Liver (tissue), 9 donors: ENCODE data around the gene LHFPL3. TPM values are rescaled to one million over a fixed set of nuclear protein-coding genes. Genes with fewer than 3 reads are reported as not detected.

Experiments used
- DNase-seq: peaks from one replicate; pipeline ENCODE4 v3.0.0-alpha.2; 2017; ENCODE audit warnings: low spot score
- H3K27ac ChIP-seq, 2 donors: one replicate each; pipeline ENCODE4 v1.7.0; 2013; ENCODE audit warnings: inconsistent platforms in 2 of 2, low read length in 2 of 2, control low read depth in 1 of 2, low read depth in 1 of 2, mild to moderate bottlenecking in 1 of 2
- H3K27me3 ChIP-seq, 4 donors: one replicate each; pipeline versions ENCODE4 v1.6.1 to v1.7.0; 2013; ENCODE audit warnings: low read length in 3 of 4, inconsistent platforms in 1 of 4, mild to moderate bottlenecking in 1 of 4, moderate library complexity in 1 of 4; ENCODE audit not compliant: control insufficient read depth in 4 of 4, insufficient read depth in 4 of 4
- H3K36me3 ChIP-seq, 4 donors: one replicate each; pipeline versions ENCODE4 v1.6.1 to v1.7.0; 2013; ENCODE audit warnings: low read length in 3 of 4, mild to moderate bottlenecking in 3 of 4, low read depth in 1 of 4, moderate library complexity in 1 of 4; ENCODE audit not compliant: control insufficient read depth in 4 of 4, insufficient read depth in 3 of 4
- H3K4me1 ChIP-seq, 4 donors: one replicate each; pipeline versions ENCODE4 v1.6.1 to v1.7.0; 2013; ENCODE audit warnings: low read length in 3 of 4, mild to moderate bottlenecking in 3 of 4, moderate library complexity in 1 of 4; ENCODE audit not compliant: control insufficient read depth in 4 of 4, insufficient read depth in 4 of 4
- H3K4me3 ChIP-seq, 3 donors: one replicate each; pipeline versions ENCODE4 v1.6.1 to v1.7.0; 2013; ENCODE audit warnings: low read length in 3 of 3, control low read depth in 1 of 3, low read depth in 1 of 3, mild to moderate bottlenecking in 1 of 3
- H3K9ac ChIP-seq, 2 donors: one replicate each; pipeline ENCODE4 v1.7.0; 2013; ENCODE audit warnings: low read length in 2 of 2, mild to moderate bottlenecking in 2 of 2, moderate library complexity in 2 of 2, control low read depth in 1 of 2, low read depth in 1 of 2
- H3K9me3 ChIP-seq, 4 donors: one replicate each; pipeline versions ENCODE4 v1.6.1 to v1.7.0; 2013; ENCODE audit warnings: low read length in 3 of 4; ENCODE audit not compliant: control insufficient read depth in 4 of 4
- CTCF ChIP-seq: fragments of 150-350 bp; IDR thresholded peaks from 2 replicates; pipeline ENCODE4 v1.5.1; 2017; ENCODE audit warnings: improper control_type of control experiment, low read depth, low read length; ENCODE audit not compliant: missing input control
- EGR1 ChIP-seq, 2 donors: IDR thresholded peaks; 2 replicates each; pipeline ENCODE4 v1.6.1; 2016 to 2018; ENCODE audit warnings: antibody characterized with exemption in 2 of 2, low read depth in 2 of 2
- FOXA1 ChIP-seq: IDR thresholded peaks from 2 replicates; pipeline ENCODE4 v1.6.1; 2016; ENCODE audit warnings: antibody characterized with exemption
- FOXA2 ChIP-seq: IDR thresholded peaks from 2 replicates; pipeline ENCODE4 v1.6.1; 2016; ENCODE audit warnings: antibody characterized with exemption
- GABPA ChIP-seq, 2 donors: IDR thresholded peaks in 1 of 2; conservative IDR thresholded peaks in 1 of 2; 2 replicates each; pipeline ENCODE4 v1.6.1; 2016; ENCODE audit warnings: antibody characterized with exemption in 2 of 2, mild to moderate bottlenecking in 1 of 2, moderate library complexity in 1 of 2
- HNF4A ChIP-seq, 2 donors: conservative IDR thresholded peaks; 2 replicates each; pipeline ENCODE4 v1.6.1; 2016; ENCODE audit warnings: antibody characterized with exemption in 2 of 2, mild to moderate bottlenecking in 2 of 2
- HNF4G ChIP-seq: IDR thresholded peaks from 2 replicates; pipeline ENCODE4 v1.6.1; 2016; ENCODE audit warnings: antibody characterized with exemption
- JUND ChIP-seq, 2 donors: IDR thresholded peaks; 2 replicates each; pipeline ENCODE4 v1.6.1; 2016; ENCODE audit warnings: antibody characterized with exemption in 2 of 2
- MAX ChIP-seq: IDR thresholded peaks from 2 replicates; pipeline ENCODE4 v1.6.1; 2016; ENCODE audit warnings: antibody characterized with exemption
- NR2F2 ChIP-seq: IDR thresholded peaks from 2 replicates; pipeline ENCODE4 v1.6.1; 2016; ENCODE audit warnings: antibody characterized with exemption
- RAD21 ChIP-seq, 2 donors: IDR thresholded peaks; 2 replicates each; pipeline ENCODE4 v1.6.1; 2016; ENCODE audit warnings: antibody characterized with exemption in 2 of 2, mild to moderate bottlenecking in 2 of 2
- RXRA ChIP-seq, 2 donors: IDR thresholded peaks; 2 replicates each; pipeline ENCODE4 v1.6.1; 2017 to 2018; ENCODE audit warnings: antibody characterized with exemption in 2 of 2, mild to moderate bottlenecking in 1 of 2
- SP1 ChIP-seq: IDR thresholded peaks from 2 replicates; pipeline ENCODE4 v1.6.1; 2018; ENCODE audit warnings: antibody characterized with exemption, mild to moderate bottlenecking
- TAF1 ChIP-seq: conservative IDR thresholded peaks from 2 replicates; pipeline ENCODE4 v1.6.1; 2016; ENCODE audit warnings: antibody characterized with exemption, mild to moderate bottlenecking
- YY1 ChIP-seq: IDR thresholded peaks from 2 replicates; pipeline ENCODE4 v1.6.1; 2016; ENCODE audit warnings: antibody characterized with exemption, mild to moderate bottlenecking
- ZBTB33 ChIP-seq: IDR thresholded peaks from 2 replicates; pipeline ENCODE4 v1.6.1; 2016; ENCODE audit warnings: antibody characterized with exemption
- WGBS: extraction: QIAGEN DNeasy Blood & Tissue Kit; methylation state at CpG from one replicate; pipeline ENCODE4 v1.1.7; 2013; 5-methylcytosine and 5-hydroxymethylcytosine counted together
- polyA plus RNA-seq, 2 donors: library from polyadenylated mRNA; stranded (reverse) in 1 of 2; unstranded in 1 of 2; fragments of 200-250 nt in 1 of 2; fragments of >200 nt in 1 of 2; fragmentation: Nextera tagmentation in 1 of 2; extraction: Ambion mirVana in 1 of 2; gene quantifications; one replicate each; pipeline versions ENCODE4 v1.2.1 to v1.2.3, GENCODE V29; 2013 to 2015
- total RNA-seq, 2 donors: library from RNA; depleted of rRNA; stranded (reverse); fragments of >200 nt; gene quantifications; one replicate each; pipeline ENCODE4 v1.2.3, GENCODE V29; 2014
- TF ChIP-seq, protein P1 (sequence below): IDR thresholded peaks from 2 replicates; pipeline ENCODE4 v1.6.1; 2016; ENCODE audit warnings: antibody characterized with exemption
- TF ChIP-seq, protein P2 (sequence below): IDR thresholded peaks from 2 replicates; pipeline ENCODE4 v1.6.1; 2016; ENCODE audit warnings: antibody characterized with exemption, mild to moderate bottlenecking
- donor health status: healthy.
- donor health status: healthy.
- donor health status: healthy.
- donor health status: healthy.
- donor health status: healthy.

Gene LHFPL3
- total and polyA plus RNA-seq, 4 donors, result not detected

- WGBS, result 75% methylated on average over 5 of the region's 5 CpGs
- H3K4me1 ChIP-seq, result no peaks in the 10 kb centered on the region
- H3K4me3 ChIP-seq, result no peak overlapping the region
- TF ChIP-seq NR2F2, result no peak
- TF ChIP-seq TAF1, result no peak
- TF ChIP-seq YY1, result no peak
- TF ChIP-seq RAD21 (IDR thresholded peaks at IDR 0.05), result no peak
- TF ChIP-seq JUND (IDR thresholded peaks at IDR 0.05), result no peak
- no peak for TF ChIP-seq HNF4G
- no peak for TF ChIP-seq FOXA2
- no peak for TF ChIP-seq FOXA1
- TF ChIP-seq RXRA (IDR thresholded peaks at IDR 0.05), result no peak
- TF ChIP-seq HNF4A (conservative IDR thresholded peaks at IDR 0.05), result no peak
- TF ChIP-seq EGR1 (IDR thresholded peaks at IDR 0.05; ENCODE audit: low read depth in 2 of 2), result no peak
- TF ChIP-seq, protein P1, sequence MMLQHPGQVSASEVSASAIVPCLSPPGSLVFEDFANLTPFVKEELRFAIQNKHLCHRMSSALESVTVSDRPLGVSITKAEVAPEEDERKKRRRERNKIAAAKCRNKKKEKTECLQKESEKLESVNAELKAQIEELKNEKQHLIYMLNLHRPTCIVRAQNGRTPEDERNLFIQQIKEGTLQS, result no peak
- TF ChIP-seq SP1, result no peak
- TF ChIP-seq MAX, result no peak
- TF ChIP-seq, protein P2, sequence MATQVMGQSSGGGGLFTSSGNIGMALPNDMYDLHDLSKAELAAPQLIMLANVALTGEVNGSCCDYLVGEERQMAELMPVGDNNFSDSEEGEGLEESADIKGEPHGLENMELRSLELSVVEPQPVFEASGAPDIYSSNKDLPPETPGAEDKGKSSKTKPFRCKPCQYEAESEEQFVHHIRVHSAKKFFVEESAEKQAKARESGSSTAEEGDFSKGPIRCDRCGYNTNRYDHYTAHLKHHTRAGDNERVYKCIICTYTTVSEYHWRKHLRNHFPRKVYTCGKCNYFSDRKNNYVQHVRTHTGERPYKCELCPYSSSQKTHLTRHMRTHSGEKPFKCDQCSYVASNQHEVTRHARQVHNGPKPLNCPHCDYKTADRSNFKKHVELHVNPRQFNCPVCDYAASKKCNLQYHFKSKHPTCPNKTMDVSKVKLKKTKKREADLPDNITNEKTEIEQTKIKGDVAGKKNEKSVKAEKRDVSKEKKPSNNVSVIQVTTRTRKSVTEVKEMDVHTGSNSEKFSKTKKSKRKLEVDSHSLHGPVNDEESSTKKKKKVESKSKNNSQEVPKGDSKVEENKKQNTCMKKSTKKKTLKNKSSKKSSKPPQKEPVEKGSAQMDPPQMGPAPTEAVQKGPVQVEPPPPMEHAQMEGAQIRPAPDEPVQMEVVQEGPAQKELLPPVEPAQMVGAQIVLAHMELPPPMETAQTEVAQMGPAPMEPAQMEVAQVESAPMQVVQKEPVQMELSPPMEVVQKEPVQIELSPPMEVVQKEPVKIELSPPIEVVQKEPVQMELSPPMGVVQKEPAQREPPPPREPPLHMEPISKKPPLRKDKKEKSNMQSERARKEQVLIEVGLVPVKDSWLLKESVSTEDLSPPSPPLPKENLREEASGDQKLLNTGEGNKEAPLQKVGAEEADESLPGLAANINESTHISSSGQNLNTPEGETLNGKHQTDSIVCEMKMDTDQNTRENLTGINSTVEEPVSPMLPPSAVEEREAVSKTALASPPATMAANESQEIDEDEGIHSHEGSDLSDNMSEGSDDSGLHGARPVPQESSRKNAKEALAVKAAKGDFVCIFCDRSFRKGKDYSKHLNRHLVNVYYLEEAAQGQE, result no peak
- no peak for TF ChIP-seq CTCF
- no peak for TF ChIP-seq GABPA (IDR thresholded peaks at IDR 0.05 in 1 of 2, conservative IDR thresholded peaks at IDR 0.05 in 1 of 2)
- no peak for TF ChIP-seq ZBTB33
- no peak overlapping the region for H3K9ac ChIP-seq
- DNase-seq, result no peak
- H3K9me3 ChIP-seq, result no peaks in the 10 kb centered on the region
- no peaks in the 10 kb centered on the region for H3K36me3 ChIP-seq
- no peak overlapping the region for H3K27ac ChIP-seq
- H3K27me3 ChIP-seq, result peaks cover 0 to 17% (median 2%) of the 10 kb centered on the region in 4 donors
These were observed 517.2 kb downstream of the LHFPL3 start for GRCh38 chr7:104845557-104845956.
